Left ventricle myocardium inferior (tissue), 1 donor: Measurements from ENCODE around the gene COX6B1. TPM values are rescaled to one million over a fixed set of nuclear protein-coding genes. Genes with fewer than 3 reads are reported as not detected.

Experiments used
- DNase-seq: peaks from one replicate; pipeline ENCODE4 v3.0.0-alpha.2; 2020
- H3K27ac ChIP-seq: fragments of 200-600 bp; replicated peaks from 2 replicates; pipeline ENCODE4 v1.8.0; 2021
- H3K27me3 ChIP-seq: fragments of 200-600 bp; 2 replicates; pipeline ENCODE4 v1.8.0; 2021; ENCODE audit warnings: low read depth
- H3K36me3 ChIP-seq: fragments of 200-600 bp; 2 replicates; pipeline ENCODE4 v1.8.0; 2021
- H3K4me1 ChIP-seq: fragments of 200-600 bp; 2 replicates; pipeline ENCODE4 v1.8.0; 2021
- H3K4me3 ChIP-seq: fragments of 200-600 bp; 2 replicates; pipeline ENCODE4 v1.8.0; 2021; ENCODE audit warnings: mild to moderate bottlenecking, moderate library complexity
- H3K9me3 ChIP-seq: fragments of 200-600 bp; replicated peaks from 2 replicates; pipeline ENCODE4 v1.8.0; 2021
- intact Hi-C: fragments of 100-400 bp; cut with micrococcal nuclease; formaldehyde crosslinking; loops from one replicate; pipeline ENCODE4 v1.11.0; 2022
- total RNA-seq: library from RNA; stranded (reverse); fragmentation: NEBNext Ultra II Directional; extraction: Animal tissue kit (Norgen Biotek cat#: 25700); gene quantifications from one replicate; pipeline ENCODE4 v1.2.1, GENCODE V29; 2021
- TF ChIP-seq, protein P1 (sequence below): fragments of 200-600 bp; IDR thresholded peaks from 2 replicates; pipeline ENCODE4 v1.8.0; 2021; ENCODE audit warnings: antibody characterized with exemption, mild to moderate bottlenecking, borderline replicate concordance
- donor health status: DM: no; HTN: yes; CAD: no; lungs with severe emphysema.

Gene COX6B1
- total RNA-seq, 1 donor from 2014 or later: 1,365 TPM

GRCh38 chr19:35609851-35610353 lies 38.2 kb upstream of the COX6B1 start:
- peaks cover 15% of the 10 kb centered on the region for H3K4me1 ChIP-seq
- H3K9me3 ChIP-seq: peaks cover 22% of the 10 kb centered on the region
- TF ChIP-seq, protein P1, sequence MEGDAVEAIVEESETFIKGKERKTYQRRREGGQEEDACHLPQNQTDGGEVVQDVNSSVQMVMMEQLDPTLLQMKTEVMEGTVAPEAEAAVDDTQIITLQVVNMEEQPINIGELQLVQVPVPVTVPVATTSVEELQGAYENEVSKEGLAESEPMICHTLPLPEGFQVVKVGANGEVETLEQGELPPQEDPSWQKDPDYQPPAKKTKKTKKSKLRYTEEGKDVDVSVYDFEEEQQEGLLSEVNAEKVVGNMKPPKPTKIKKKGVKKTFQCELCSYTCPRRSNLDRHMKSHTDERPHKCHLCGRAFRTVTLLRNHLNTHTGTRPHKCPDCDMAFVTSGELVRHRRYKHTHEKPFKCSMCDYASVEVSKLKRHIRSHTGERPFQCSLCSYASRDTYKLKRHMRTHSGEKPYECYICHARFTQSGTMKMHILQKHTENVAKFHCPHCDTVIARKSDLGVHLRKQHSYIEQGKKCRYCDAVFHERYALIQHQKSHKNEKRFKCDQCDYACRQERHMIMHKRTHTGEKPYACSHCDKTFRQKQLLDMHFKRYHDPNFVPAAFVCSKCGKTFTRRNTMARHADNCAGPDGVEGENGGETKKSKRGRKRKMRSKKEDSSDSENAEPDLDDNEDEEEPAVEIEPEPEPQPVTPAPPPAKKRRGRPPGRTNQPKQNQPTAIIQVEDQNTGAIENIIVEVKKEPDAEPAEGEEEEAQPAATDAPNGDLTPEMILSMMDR: no peak
- no peaks in the 10 kb centered on the region for H3K27me3 ChIP-seq
- no peak for DNase-seq
- no peaks in the 10 kb centered on the region for H3K36me3 ChIP-seq
- H3K27ac ChIP-seq: no peak overlapping the region
- no peak overlapping the region for H3K4me3 ChIP-seq
- intact Hi-C loops: no loop called here

GRCh38 chr19:35612224-35612558 lies 35.9 kb upstream of the COX6B1 start:
- TF ChIP-seq, protein P1: no peak
- no peaks in the 10 kb centered on the region for H3K36me3 ChIP-seq
- peaks cover 15% of the 10 kb centered on the region for H3K4me1 ChIP-seq
- intact Hi-C loops: no loop called here
- H3K9me3 ChIP-seq: peaks cover 16% of the 10 kb centered on the region
- peak overlapping the region; percentile 63 for H3K27ac ChIP-seq
- peak overlapping the region; percentile 80 for H3K4me3 ChIP-seq
- H3K27me3 ChIP-seq: no peaks in the 10 kb centered on the region
- DNase-seq: no peak

DNA sequence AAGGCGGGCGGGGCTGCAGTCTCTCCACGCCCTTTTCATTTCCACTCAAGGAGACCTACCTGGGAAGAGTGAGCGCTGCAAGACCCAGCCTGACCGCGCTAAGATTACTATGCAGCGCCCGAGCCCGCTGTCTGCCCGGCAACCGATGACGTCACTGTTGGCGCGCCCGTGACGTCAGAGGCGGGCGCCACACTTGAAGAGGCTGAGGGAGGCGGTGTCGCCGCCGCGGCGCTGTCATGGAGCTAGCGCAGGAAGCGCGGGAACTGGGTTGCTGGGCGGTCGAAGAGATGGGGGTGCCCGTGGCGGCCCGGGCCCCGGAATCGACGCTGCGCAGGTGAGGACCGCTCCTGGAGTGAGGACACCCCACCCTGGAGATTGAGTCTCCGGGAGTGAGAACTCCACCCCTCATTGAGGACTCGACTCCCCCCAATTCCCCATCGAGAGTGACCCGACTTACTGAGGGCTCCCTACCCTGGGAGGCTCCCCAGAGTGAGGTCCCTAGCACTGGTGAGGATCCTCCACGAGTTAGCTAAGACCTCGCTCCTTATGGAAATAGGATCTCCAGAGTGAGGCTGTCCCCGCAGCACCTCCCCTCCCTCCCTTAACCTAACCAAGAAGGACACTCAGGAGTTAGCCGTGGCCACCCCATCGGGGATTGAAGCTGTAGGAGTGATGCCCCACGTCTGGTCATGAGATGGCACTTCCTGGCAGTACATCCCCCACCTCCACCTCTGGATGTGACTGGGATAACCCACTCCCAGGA lies 35.4 kb upstream of the COX6B1 start, which contains the start of gene HAUS5:
HAUS5 (plus strand) TSS at position 177 of the 763 bp plus-strand sequence; CDS start at position 237, 60 bp downstream.
- peak within 1 kb of the TSS; percentile 63 for H3K27ac ChIP-seq
- no peaks in the 10 kb centered on the region for H3K36me3 ChIP-seq
- DNase-seq: peak; percentile 93
- H3K4me3 ChIP-seq: peak within 1 kb of the TSS; percentile 80
- TF ChIP-seq, protein P1: no peak
- intact Hi-C loops: no loop called here
- peaks cover 10% of the 10 kb centered on the region for H3K9me3 ChIP-seq
- no peaks in the 10 kb centered on the region for H3K27me3 ChIP-seq
- H3K4me1 ChIP-seq: peaks cover 15% of the 10 kb centered on the region

DNA sequence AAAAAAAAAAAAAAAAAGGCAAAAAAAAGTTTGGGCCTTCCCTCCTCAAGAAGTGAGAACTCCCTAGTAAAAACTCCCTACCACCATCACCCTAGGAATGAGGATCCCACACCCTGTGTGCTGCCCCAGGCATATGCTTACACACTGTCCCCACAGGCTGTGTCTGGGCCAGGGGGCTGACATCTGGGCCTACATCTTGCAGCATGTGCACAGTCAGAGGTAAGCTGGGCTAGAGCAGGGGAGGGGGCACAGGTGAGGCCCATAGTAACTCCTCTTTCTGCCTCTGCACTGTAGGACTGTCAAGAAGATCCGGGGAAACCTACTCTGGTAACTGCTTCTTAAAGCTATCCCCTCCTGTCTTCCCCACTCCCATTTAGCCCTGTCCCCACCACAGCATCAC lies 34.5 kb upstream of the COX6B1 start:
- Histone ChIP-seq H3K27ac (no peak overlapping the region), H3K4me3 (no peak overlapping the region)

GRCh38 chr19:35615036-35615435 lies 33.1 kb upstream of the COX6B1 start:
- intact Hi-C loops: no loop called here
- no peaks in the 10 kb centered on the region for H3K27me3 ChIP-seq
- H3K36me3 ChIP-seq: no peaks in the 10 kb centered on the region
- DNase-seq: no peak
- TF ChIP-seq, protein P1: no peak
- no peaks in the 10 kb centered on the region for H3K9me3 ChIP-seq
- H3K27ac ChIP-seq: no peak overlapping the region
- H3K4me3 ChIP-seq: no peak overlapping the region
- H3K4me1 ChIP-seq: peaks cover 15% of the 10 kb centered on the region

More for the DNA sequence above, 34.5 kb upstream of the COX6B1 start:
- Histone ChIP-seq H3K4me1 (peaks cover 15% of the 10 kb centered on the region), H3K36me3 (no peaks in the 10 kb centered on the region), H3K27me3 (no peaks in the 10 kb centered on the region), H3K9me3 (peaks cover 2% of the 10 kb centered on the region)
- intact Hi-C loops: no loop called here
- no peak for DNase-seq
- TF ChIP-seq, protein P1: no peak
